Left ventricle myocardium inferior (tissue), 1 donor: ENCODE data around the gene NCKAP1. TPM values are rescaled to one million over a fixed set of nuclear protein-coding genes. Genes with fewer than 3 reads are reported as not detected.
"Not testable (repeated sequence)": the region's sequence is repeated elsewhere in the genome, so short reads cannot be mapped to it uniquely, and the experiment has no call there.

ENCODE experiments used
- DNase-seq: peaks from one replicate; pipeline ENCODE4 v3.0.0-alpha.2; 2020
- H3K27ac ChIP-seq: fragments of 200-600 bp; replicated peaks from 2 replicates; pipeline ENCODE4 v1.8.0; 2021
- H3K27me3 ChIP-seq: fragments of 200-600 bp; 2 replicates; pipeline ENCODE4 v1.8.0; 2021; ENCODE audit warnings: low read depth
- H3K36me3 ChIP-seq: fragments of 200-600 bp; 2 replicates; pipeline ENCODE4 v1.8.0; 2021
- H3K4me1 ChIP-seq: fragments of 200-600 bp; 2 replicates; pipeline ENCODE4 v1.8.0; 2021
- H3K4me3 ChIP-seq: fragments of 200-600 bp; 2 replicates; pipeline ENCODE4 v1.8.0; 2021; ENCODE audit warnings: mild to moderate bottlenecking, moderate library complexity
- H3K9me3 ChIP-seq: fragments of 200-600 bp; replicated peaks from 2 replicates; pipeline ENCODE4 v1.8.0; 2021
- intact Hi-C: fragments of 100-400 bp; cut with micrococcal nuclease; formaldehyde crosslinking; loops from one replicate; pipeline ENCODE4 v1.11.0; 2022
- total RNA-seq: library from RNA; stranded (reverse); fragmentation: NEBNext Ultra II Directional; extraction: Animal tissue kit (Norgen Biotek cat#: 25700); gene quantifications from one replicate; pipeline ENCODE4 v1.2.1, GENCODE V29; 2021
- TF ChIP-seq, protein P1 (sequence below): fragments of 200-600 bp; IDR thresholded peaks from 2 replicates; pipeline ENCODE4 v1.8.0; 2021; ENCODE audit warnings: antibody characterized with exemption, mild to moderate bottlenecking, borderline replicate concordance
- donor health status: DM: no; HTN: yes; CAD: no; lungs with severe emphysema.

The NCKAP1 gene
- total RNA-seq, 1 donor from 2014 or later: 142 TPM

DNA sequence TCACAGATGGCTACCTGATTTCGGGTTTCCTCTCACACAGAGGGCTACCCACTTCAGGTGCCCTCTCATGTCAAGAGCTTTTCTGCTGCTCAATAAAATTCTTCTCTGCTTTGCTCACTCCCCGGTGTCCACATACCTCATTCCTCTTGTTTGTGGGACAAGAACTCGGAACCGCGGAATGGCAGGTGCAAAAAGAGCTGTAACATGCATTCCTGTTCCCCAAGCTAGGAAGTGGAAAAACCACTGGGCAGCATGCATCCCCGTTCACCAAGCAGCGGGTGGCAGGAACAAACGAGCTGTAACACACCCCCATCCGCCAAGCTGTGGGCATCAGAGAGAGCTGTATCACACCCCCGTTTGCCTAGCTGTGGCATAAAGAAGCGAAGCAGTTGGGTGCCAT, 144.6 kb downstream of the NCKAP1 start:
- no peak for DNase-seq
- Histone ChIP-seq H3K4me3 (no peak overlapping the region), H3K36me3 (no peaks in the 10 kb centered on the region), H3K4me1 (no peaks in the 10 kb centered on the region), H3K27me3 (no peaks in the 10 kb centered on the region), H3K27ac (no peak overlapping the region), H3K9me3 (peaks cover 5% of the 10 kb centered on the region)
- intact Hi-C loops: no loop called here
- TF ChIP-seq, protein P1, sequence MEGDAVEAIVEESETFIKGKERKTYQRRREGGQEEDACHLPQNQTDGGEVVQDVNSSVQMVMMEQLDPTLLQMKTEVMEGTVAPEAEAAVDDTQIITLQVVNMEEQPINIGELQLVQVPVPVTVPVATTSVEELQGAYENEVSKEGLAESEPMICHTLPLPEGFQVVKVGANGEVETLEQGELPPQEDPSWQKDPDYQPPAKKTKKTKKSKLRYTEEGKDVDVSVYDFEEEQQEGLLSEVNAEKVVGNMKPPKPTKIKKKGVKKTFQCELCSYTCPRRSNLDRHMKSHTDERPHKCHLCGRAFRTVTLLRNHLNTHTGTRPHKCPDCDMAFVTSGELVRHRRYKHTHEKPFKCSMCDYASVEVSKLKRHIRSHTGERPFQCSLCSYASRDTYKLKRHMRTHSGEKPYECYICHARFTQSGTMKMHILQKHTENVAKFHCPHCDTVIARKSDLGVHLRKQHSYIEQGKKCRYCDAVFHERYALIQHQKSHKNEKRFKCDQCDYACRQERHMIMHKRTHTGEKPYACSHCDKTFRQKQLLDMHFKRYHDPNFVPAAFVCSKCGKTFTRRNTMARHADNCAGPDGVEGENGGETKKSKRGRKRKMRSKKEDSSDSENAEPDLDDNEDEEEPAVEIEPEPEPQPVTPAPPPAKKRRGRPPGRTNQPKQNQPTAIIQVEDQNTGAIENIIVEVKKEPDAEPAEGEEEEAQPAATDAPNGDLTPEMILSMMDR: no peak

DNA sequence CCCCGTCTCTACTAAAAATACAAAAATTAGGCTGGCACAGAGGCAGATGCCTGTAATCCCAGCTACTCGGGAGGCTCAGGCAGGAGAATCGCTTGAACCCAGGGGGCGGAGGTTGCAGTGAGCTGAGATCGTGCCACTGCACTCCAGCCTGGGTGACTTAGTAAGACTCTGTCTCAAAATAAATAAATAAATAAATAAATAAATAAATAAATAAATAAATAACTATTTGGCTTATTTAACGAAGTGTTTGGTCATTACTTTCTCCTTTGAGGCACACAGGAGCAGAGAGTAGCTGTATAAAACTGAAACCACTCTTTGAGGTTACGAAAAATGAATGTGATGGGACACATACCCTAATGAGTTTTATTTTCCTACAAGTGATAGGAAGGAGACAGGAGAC, 145.2 kb downstream of the NCKAP1 start:
- intact Hi-C loops, DNase-seq, H3K27ac ChIP-seq, H3K27me3 ChIP-seq, H3K4me1 ChIP-seq, H3K4me3 ChIP-seq, H3K36me3 ChIP-seq, H3K9me3 ChIP-seq: not testable (repeated sequence)

GRCh38 chr2:182891611-182892010, 146.6 kb downstream of the NCKAP1 start:
- no peak overlapping the region for H3K27ac ChIP-seq
- H3K4me1 ChIP-seq: no peaks in the 10 kb centered on the region
- peaks cover 5% of the 10 kb centered on the region for H3K9me3 ChIP-seq
- no peak overlapping the region for H3K4me3 ChIP-seq
- no peak for DNase-seq
- TF ChIP-seq, protein P1: no peak
- intact Hi-C loops: no loop called here
- no peaks in the 10 kb centered on the region for H3K36me3 ChIP-seq
- no peaks in the 10 kb centered on the region for H3K27me3 ChIP-seq

- TF ChIP-seq, protein P1: no peak
Measured at GRCh38 chr2:182890773-182891378, 147.4 kb downstream of the NCKAP1 start.

GRCh38 chr2:182890305-182890704, 148.0 kb downstream of the NCKAP1 start:
- Histone ChIP-seq H3K27ac (no peak overlapping the region), H3K9me3 (peaks cover 5% of the 10 kb centered on the region), H3K27me3 (no peaks in the 10 kb centered on the region), H3K36me3 (no peaks in the 10 kb centered on the region), H3K4me1 (no peaks in the 10 kb centered on the region), H3K4me3 (no peak overlapping the region)
- no peak for DNase-seq
- intact Hi-C loops: no loop called here
- TF ChIP-seq, protein P1: no peak

More at GRCh38 chr2:182890773-182891378, 147.4 kb downstream of the NCKAP1 start:
- no peak overlapping the region for H3K4me3 ChIP-seq
- H3K27me3 ChIP-seq: no peaks in the 10 kb centered on the region
- no peaks in the 10 kb centered on the region for H3K4me1 ChIP-seq
- no peaks in the 10 kb centered on the region for H3K36me3 ChIP-seq
- intact Hi-C loops: no loop called here
- no peak for DNase-seq
- no peak overlapping the region for H3K27ac ChIP-seq
- peaks cover 5% of the 10 kb centered on the region for H3K9me3 ChIP-seq

DNA sequence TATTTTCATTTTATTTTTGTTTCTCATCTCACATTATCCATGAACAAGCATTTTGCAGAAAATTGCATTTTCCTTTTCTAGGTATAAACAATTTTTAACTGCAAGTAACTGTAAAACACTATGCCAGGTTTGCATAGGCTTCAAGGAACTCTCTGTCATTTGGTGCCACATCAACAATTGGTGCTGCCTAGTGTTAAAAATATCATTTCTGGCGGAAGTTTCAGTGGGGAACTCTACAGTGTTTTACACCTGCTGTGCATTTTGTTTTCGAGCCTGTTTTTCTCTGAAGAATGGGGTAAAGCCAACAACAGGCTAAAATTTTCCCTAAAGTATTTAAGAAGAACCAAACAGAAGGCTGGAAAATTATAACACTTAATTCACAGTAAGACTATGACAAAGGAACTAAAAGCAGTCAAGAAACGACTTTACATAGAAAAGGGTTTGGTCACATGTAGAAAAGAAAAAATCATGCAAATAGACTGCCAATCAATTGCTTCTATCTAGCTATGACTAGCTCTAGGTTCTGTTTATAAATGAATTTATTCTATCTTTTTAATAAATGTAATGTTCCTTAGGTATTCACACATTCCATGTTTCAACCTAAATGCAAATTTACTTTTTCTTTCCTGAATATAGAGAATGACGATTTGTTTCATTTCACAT, 150.4 kb downstream of the NCKAP1 start:
- Histone ChIP-seq H3K27ac (no peak overlapping the region), H3K4me3 (no peak overlapping the region), H3K36me3 (no peaks in the 10 kb centered on the region), H3K4me1 (no peaks in the 10 kb centered on the region), H3K27me3 (no peaks in the 10 kb centered on the region), H3K9me3 (no peaks in the 10 kb centered on the region)
- TF ChIP-seq, protein P1: no peak
- no peak for DNase-seq
- intact Hi-C loops: no loop called here
